A549 (cell line): ENCODE results near the gene CFAP61.

Experiments
- CHD2 ChIP-seq: fragments of 150-350 bp; IDR thresholded peaks from 2 replicates; pipeline ENCODE4 v1.6.1; 2014; ENCODE audit warnings: low read length; ENCODE audit not compliant: partially characterized antibody
- CTCF ChIP-seq: fragments of >200 bp; sonication (Bioruptor Twin); formaldehyde crosslinking; IDR thresholded peaks from 3 replicates; pipeline ENCODE4 v1.5.1; 2016
- FOSL2 ChIP-seq, 2 experiments: fragments of 450-650 bp in 1 of 2; fragments of >200 bp in 1 of 2; sonication (Bioruptor Twin) in 1 of 2; formaldehyde crosslinking; IDR thresholded peaks; 2 replicates each; pipeline versions ENCODE4 v1.5.0 to v1.6.1; 2016 to 2020; ENCODE audit warnings: mild to moderate bottlenecking in 1 of 2, moderate library complexity in 1 of 2
- HES2 ChIP-seq: fragments of >200 bp; sonication (Bioruptor Twin); formaldehyde crosslinking; IDR thresholded peaks from 2 replicates; pipeline ENCODE4 v1.6.1; 2016
- PHF8 ChIP-seq: fragments of 200-600 bp; sonication (generic); IDR thresholded peaks from 2 replicates; pipeline ENCODE4 v1.6.1; 2016; ENCODE audit warnings: low read depth, mild to moderate bottlenecking, antibody characterized with exemption, moderate library complexity, borderline replicate concordance
- SMC3 ChIP-seq: fragments of >200 bp; sonication (Bioruptor Twin); formaldehyde crosslinking; IDR thresholded peaks from 3 replicates; pipeline ENCODE4 v1.6.1; 2018; ENCODE audit warnings: inconsistent platforms

- TF ChIP-seq FOSL2 (IDR thresholded peaks at IDR 0.05): no peak
- no peak for TF ChIP-seq FOSL2 (CRISPR knock-in tag; IDR thresholded peaks at IDR 0.05)
- no peak for TF ChIP-seq HES2
- no peak for TF ChIP-seq SMC3
- no peak for TF ChIP-seq CTCF
- TF ChIP-seq CHD2: no peak
- TF ChIP-seq PHF8: no peak
Observed at GRCh38 chr20:20199361-20200160, 147.2 kb downstream of the CFAP61 start.
